K562 (cell line): ENCODE data around the gene AIFM3. TPM values are rescaled to one million over a fixed set of nuclear protein-coding genes. Genes with fewer than 3 reads are reported as not detected.

Experiments
- ATAC-seq: fragments of 200-7000 bp; cut with Tn5 transposase; 3 replicates; pipeline ENCODE4 v1.9.1; 2020; ENCODE audit warnings: moderate library complexity
- BruUV-seq: library from RNA; stranded (reverse); fragments of 400-500 nt; replicated peaks from 2 replicates; lab custom pipeline; 2021; lab: Mats Ljungman, UMichigan
- CTCF ChIA-PET: fragments of 300-600 bp; formaldehyde crosslinking; extraction: SDS; loops from one replicate; lab custom pipeline; 2021; ENCODE audit warnings: low intra/inter-chr PET ratio; lab: Yijun Ruan, JAX
- POLR2A ChIA-PET: fragments of 300-600, 350-650 bp; sonication (Branson Sonifier 250); formaldehyde crosslinking; extraction: SDS; loops from one replicate; lab custom pipeline; 2021; ENCODE audit warnings: antibody characterized with exemption, inconsistent platforms; lab: Yijun Ruan, JAX
- DNase-seq, 4 experiments: peaks; one replicate each; pipeline versions ENCODE4 v3.0.0 to v3.0.0-alpha.2; 2011 to 2018; ENCODE audit warnings: low spot score in 3 of 4, mixed read lengths in 3 of 4; ENCODE audit errors: extremely low read depth in 1 of 4
- FAIRE-seq: peaks from 2 replicates; lab custom pipeline; 2011; peaks lifted over from hg19 to GRCh38; lab: Jason Lieb, UNC
- H2AFZ ChIP-seq: 2 replicates; pipeline ENCODE4 v1.6.0; 2011; ENCODE audit warnings: low read depth, low read length, control low read depth, inconsistent platforms
- H3K27ac ChIP-seq: fragments of 200-600 bp; 3 replicates; pipeline ENCODE4 v1.8.0; 2011; ENCODE audit warnings: low read depth, mild to moderate bottlenecking, control low read depth, inconsistent platforms, low read length, moderate library complexity, mixed read lengths; ENCODE audit errors: extremely low read depth
- H3K27me3 ChIP-seq, 2 experiments: fragments of 300-600 bp in 1 of 2; 2 replicates in 1 of 2; 3 replicates in 1 of 2; pipeline versions ENCODE4 v1.6.0 to v1.8.0; 2011; ENCODE audit warnings: inconsistent platforms in 2 of 2, low read length in 2 of 2, mild to moderate bottlenecking in 1 of 2, mixed read lengths in 1 of 2, moderate library complexity in 1 of 2; ENCODE audit not compliant: control insufficient read depth in 2 of 2, insufficient read depth in 2 of 2
- H3K36me3 ChIP-seq: fragments of 300-600 bp; 3 replicates; pipeline ENCODE4 v1.8.0; 2011; ENCODE audit warnings: mild to moderate bottlenecking, low read length, inconsistent platforms; ENCODE audit not compliant: control insufficient read depth, insufficient read depth
- H3K4me1 ChIP-seq, 2 experiments: fragments of 200-600 bp in 1 of 2; replicated peaks in 1 of 2; 2 replicates in 1 of 2; 3 replicates in 1 of 2; pipeline versions ENCODE4 v1.5.1 to v1.8.0; 2011; ENCODE audit warnings: inconsistent platforms in 2 of 2, low read length in 2 of 2, mild to moderate bottlenecking in 1 of 2, mixed read lengths in 1 of 2, moderate library complexity in 1 of 2; ENCODE audit not compliant: control insufficient read depth in 2 of 2, insufficient read depth in 2 of 2
- H3K4me2 ChIP-seq: 2 replicates; pipeline ENCODE4 v1.6.1; 2011; ENCODE audit warnings: low read length, control low read depth, inconsistent platforms, mixed read lengths; ENCODE audit not compliant: insufficient read depth
- H3K4me3 ChIP-seq: fragments of 200-600 bp; sonication (generic), shearing (Covaris generic); 2 replicates; pipeline ENCODE4 v1.5.1; 2016; ENCODE audit warnings: control low read depth, inconsistent platforms
- H3K79me2 ChIP-seq: fragments of 200-600 bp; 3 replicates; pipeline ENCODE4 v1.8.0; 2011; ENCODE audit warnings: low read length, inconsistent platforms; ENCODE audit not compliant: control insufficient read depth, insufficient read depth
- H3K9ac ChIP-seq, 2 experiments: 2 replicates each; pipeline versions ENCODE4 v1.6.0 to v1.6.1; 2011; ENCODE audit warnings: low read depth in 2 of 2, low read length in 2 of 2, control low read depth in 1 of 2, inconsistent platforms in 1 of 2, mild to moderate bottlenecking in 1 of 2, mixed read lengths in 1 of 2; ENCODE audit not compliant: insufficient read depth in 1 of 2
- H3K9me1 ChIP-seq: one replicate; pipeline ENCODE4 v1.6.0; 2011; ENCODE audit warnings: inconsistent platforms, mild to moderate bottlenecking, low read length, moderate library complexity; ENCODE audit not compliant: control insufficient read depth, insufficient read depth
- H3K9me3 ChIP-seq: replicated peaks from 2 replicates; pipeline ENCODE4 v1.5.1; 2011; ENCODE audit warnings: low read depth, low read length, inconsistent platforms; ENCODE audit not compliant: control insufficient read depth, insufficient read depth
- H4K20me1 ChIP-seq: replicated peaks from 2 replicates; pipeline ENCODE4 v1.6.1; 2011; ENCODE audit warnings: low read length, inconsistent platforms, mixed read lengths; ENCODE audit not compliant: control insufficient read depth, insufficient read depth
- CHD2 ChIP-seq: IDR thresholded peaks from 2 replicates; pipeline ENCODE4 v1.6.1; 2011; ENCODE audit warnings: low read depth, low read length
- MCM3 ChIP-seq: fragments of 450-650 bp; IDR thresholded peaks from 2 replicates; pipeline ENCODE4 v1.6.1; 2016
- WGBS: fragments of 100-300 bp; shearing (Covaris generic); methylation state at CpG from one replicate; pipeline ENCODE4 v1.1.6; 2016; ENCODE audit warnings: low coverage, mixed read lengths; ENCODE audit not compliant: insufficient coverage; ENCODE audit errors: missing lambda C conversion rate; 5-methylcytosine and 5-hydroxymethylcytosine counted together
- in situ Hi-C: fragments of 300-500 bp; cut with MboI; formaldehyde crosslinking; loops from 4 replicates; pipeline ENCODE4 v1.15.0; 2018; ENCODE audit warnings: inconsistent platforms, mixed read lengths
- intact Hi-C: fragments of 100-400 bp; cut with micrococcal nuclease; formaldehyde crosslinking; loops from 2 replicates; pipeline ENCODE4 v1.14.2; 2022
- polyA plus RNA-seq, 8 experiments: library from polyadenylated mRNA; depleted of rRNA in 4 of 8; stranded (reverse) in 5 of 8; unstranded in 3 of 8; fragments of >200 nt; fragmentation: Nextera tagmentation in 2 of 8; fragmentation: Illumina TruSeq in 1 of 8; extraction: Ambion mirVana in 2 of 8; extraction: Trizol in 1 of 8; gene quantifications; 2 replicates each; pipeline versions ENCODE4 v1.2.1 to v1.2.3, GENCODE V29; 2011 to 2014; ENCODE audit warnings: inconsistent platforms in 1 of 8, missing spikeins in 1 of 8
- total RNA-seq, 7 experiments: library from RNA; depleted of rRNA in 6 of 7; stranded (reverse); fragments of >200 nt in 6 of 7; fragmentation: Illumina TruSeq in 2 of 7; extraction: Trizol in 2 of 7; gene quantifications; 2 replicates each; pipeline versions ENCODE4 v1.2.1 to v1.2.3, GENCODE V29; 2011 to 2021; ENCODE audit warnings: low replicate concordance in 1 of 7
- TF ChIP-seq, protein P1 (sequence below): IDR thresholded peaks from 2 replicates; pipeline ENCODE4 v1.6.1; 2011; ENCODE audit warnings: borderline replicate concordance, low read depth, mild to moderate bottlenecking, moderate library complexity, low read length; ENCODE audit not compliant: insufficient read depth, poor library complexity, severe bottlenecking
- TF ChIP-seq, protein P2 (sequence below): fragments of 250-450 bp; sonication (Bioruptor Pico); IDR thresholded peaks from 2 replicates; pipeline ENCODE4 v1.4.0; 2020
- TF ChIP-seq, protein P3 (sequence below), 3 experiments: fragments of 200-800 bp in 1 of 3; sonication (Bioruptor generic) in 1 of 3; sonication (generic) in 1 of 3; formaldehyde crosslinking in 1 of 3; IDR thresholded peaks; 2 replicates each; pipeline versions ENCODE4 v1.6.1 to v1.8.0; 2016 to 2022; ENCODE audit warnings: mild to moderate bottlenecking in 2 of 3, missing compliant biosample characterization in 2 of 3, missing genetic modification characterization in 2 of 3, missing genetic modification reagents in 1 of 3

The AIFM3 gene
- total and polyA plus RNA-seq, 9 of the 15 experiments (the other 6 are each of a cell fraction or from before 2014, with no cell fraction given) = 0.03 to 0.20 (median 0.07) TPM; not detected in 1

DNA sequence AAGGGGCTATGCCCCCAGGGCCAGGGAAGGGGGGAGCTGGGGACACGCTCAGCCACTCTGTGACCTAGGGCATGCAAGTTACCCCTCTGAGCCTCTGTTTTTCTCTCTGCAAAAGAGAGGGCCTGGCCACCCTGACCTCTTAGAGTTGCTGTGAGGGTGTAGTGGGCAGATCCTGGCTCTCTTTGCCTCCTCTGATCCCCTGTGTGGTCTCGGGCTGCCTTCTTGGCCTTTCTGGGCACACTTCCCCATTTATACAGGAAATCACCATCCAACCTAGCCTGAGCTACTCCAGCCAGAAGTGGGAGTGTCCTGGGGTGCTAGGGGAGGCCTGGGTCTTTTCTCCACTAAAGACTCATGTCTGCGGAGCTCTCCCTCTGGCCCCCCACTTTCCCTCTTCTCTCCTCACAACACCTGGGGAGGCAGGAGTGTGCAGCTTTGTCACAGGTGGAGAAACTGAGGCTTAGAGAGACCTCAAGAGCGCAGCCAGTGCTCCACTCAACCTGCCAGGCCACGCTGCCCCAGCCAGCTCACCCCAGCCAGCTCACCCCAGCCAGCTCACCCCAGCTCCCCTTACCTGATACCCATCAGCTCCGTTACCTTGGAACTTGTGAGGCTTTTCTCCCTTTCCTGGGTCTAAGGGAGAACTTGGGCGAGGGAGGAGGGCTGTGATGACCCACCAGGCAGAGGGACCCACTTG, 1.4 kb downstream of the AIFM3 start (continued):
- TF ChIP-seq, protein P1, sequence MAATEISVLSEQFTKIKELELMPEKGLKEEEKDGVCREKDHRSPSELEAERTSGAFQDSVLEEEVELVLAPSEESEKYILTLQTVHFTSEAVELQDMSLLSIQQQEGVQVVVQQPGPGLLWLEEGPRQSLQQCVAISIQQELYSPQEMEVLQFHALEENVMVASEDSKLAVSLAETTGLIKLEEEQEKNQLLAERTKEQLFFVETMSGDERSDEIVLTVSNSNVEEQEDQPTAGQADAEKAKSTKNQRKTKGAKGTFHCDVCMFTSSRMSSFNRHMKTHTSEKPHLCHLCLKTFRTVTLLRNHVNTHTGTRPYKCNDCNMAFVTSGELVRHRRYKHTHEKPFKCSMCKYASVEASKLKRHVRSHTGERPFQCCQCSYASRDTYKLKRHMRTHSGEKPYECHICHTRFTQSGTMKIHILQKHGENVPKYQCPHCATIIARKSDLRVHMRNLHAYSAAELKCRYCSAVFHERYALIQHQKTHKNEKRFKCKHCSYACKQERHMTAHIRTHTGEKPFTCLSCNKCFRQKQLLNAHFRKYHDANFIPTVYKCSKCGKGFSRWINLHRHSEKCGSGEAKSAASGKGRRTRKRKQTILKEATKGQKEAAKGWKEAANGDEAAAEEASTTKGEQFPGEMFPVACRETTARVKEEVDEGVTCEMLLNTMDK = no peak

DNA sequence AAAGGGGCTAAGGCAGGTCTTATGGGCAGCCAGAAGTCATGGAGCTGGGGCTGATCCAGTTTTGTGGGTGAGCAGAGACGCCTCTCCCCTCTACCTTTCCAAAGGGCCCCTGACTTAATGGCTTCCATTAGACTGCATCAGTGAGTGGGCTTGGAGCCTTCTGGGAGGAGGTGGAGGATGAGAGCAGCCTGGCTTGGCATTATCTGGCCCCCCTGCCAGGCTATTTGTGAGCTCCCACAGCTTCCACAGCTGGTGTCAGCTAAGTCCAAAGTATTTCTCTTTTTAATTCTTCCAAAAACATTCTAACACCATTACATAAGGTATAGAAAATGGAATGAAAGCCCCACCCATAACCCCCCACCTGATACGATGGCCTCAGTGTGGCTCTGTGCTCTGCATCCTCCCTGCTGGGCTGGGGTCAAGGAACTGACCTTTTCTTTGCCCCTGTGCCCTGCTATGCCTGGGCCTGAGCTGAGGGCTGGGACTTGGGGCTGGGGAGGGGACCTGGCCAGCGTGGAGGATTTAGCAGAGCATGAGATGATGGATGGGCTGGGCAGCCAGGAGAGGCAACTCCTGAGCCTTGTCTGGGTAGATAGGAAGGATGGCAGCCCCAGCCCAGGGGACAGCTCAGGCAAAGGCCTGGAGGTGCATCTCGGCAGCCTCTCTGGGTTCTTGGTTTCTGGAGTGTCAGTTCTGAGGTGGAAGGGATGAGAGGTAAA, 4.0 kb downstream of the AIFM3 start:
- Histone ChIP-seq H4K20me1 (peaks cover 21% of the 10 kb centered on the region), H3K4me3 (no peak overlapping the region)
- POLR2A ChIA-PET = interaction anchor here (0.9 to 64.4 kb wide), 5 partner anchors 9 to 86 kb away, joined by 6 to 1556 read pairs (median 177); partner anchors contain the start of genes CRKL, LZTR1 and THAP7
- TF ChIP-seq CHD2 (0 out of 2 replicates have a peak, but pooled peaks have one; percentile 4), MCM3 (peak; percentile 91)
- TF ChIP-seq, protein P2, sequence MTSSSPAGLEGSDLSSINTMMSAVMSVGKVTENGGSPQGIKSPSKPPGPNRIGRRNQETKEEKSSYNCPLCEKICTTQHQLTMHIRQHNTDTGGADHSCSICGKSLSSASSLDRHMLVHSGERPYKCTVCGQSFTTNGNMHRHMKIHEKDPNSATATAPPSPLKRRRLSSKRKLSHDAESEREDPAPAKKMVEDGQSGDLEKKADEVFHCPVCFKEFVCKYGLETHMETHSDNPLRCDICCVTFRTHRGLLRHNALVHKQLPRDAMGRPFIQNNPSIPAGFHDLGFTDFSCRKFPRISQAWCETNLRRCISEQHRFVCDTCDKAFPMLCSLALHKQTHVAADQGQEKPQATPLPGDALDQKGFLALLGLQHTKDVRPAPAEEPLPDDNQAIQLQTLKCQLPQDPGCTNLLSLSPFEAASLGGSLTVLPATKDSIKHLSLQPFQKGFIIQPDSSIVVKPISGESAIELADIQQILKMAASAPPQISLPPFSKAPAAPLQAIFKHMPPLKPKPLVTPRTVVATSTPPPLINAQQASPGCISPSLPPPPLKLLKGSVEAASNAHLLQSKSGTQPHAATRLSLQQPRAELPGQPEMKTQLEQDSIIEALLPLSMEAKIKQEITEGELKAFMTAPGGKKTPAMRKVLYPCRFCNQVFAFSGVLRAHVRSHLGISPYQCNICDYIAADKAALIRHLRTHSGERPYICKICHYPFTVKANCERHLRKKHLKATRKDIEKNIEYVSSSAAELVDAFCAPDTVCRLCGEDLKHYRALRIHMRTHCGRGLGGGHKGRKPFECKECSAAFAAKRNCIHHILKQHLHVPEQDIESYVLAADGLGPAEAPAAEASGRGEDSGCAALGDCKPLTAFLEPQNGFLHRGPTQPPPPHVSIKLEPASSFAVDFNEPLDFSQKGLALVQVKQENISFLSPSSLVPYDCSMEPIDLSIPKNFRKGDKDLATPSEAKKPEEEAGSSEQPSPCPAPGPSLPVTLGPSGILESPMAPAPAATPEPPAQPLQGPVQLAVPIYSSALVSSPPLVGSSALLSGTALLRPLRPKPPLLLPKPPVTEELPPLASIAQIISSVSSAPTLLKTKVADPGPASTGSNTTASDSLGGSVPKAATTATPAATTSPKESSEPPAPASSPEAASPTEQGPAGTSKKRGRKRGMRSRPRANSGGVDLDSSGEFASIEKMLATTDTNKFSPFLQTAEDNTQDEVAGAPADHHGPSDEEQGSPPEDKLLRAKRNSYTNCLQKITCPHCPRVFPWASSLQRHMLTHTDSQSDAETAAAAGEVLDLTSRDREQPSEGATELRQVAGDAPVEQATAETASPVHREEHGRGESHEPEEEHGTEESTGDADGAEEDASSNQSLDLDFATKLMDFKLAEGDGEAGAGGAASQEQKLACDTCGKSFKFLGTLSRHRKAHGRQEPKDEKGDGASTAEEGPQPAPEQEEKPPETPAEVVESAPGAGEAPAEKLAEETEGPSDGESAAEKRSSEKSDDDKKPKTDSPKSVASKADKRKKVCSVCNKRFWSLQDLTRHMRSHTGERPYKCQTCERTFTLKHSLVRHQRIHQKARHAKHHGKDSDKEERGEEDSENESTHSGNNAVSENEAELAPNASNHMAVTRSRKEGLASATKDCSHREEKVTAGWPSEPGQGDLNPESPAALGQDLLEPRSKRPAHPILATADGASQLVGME (CRISPR knock-in tag) = 0 out of 2 replicates have a peak, but pooled peaks have one; percentile 73
- TF ChIP-seq, protein P3, sequence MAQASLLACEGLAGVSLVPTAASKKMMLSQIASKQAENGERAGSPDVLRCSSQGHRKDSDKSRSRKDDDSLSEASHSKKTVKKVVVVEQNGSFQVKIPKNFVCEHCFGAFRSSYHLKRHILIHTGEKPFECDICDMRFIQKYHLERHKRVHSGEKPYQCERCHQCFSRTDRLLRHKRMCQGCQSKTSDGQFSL (CRISPR knock-in tag; IDR thresholded peaks at IDR 0.05) = peak; percentile 56; the same call in 1 of the 2 replicates
- TF ChIP-seq, protein P3 (tag; IDR thresholded peaks at IDR 0.05) = no peak

More for the DNA sequence above, 4.0 kb downstream of the AIFM3 start:
- CTCF ChIA-PET = interaction anchor here (0.7 kb wide), 1 partner anchor 85 kb away, joined by 3 read pairs; no protein-coding TSS in a partner anchor
- Histone ChIP-seq H3K27me3 (peaks cover 32 to 50% of the 10 kb centered on the region in 2 experiments; a peak in 4 of 5 replicates), H3K4me1 (peaks cover 0 to 45% of the 10 kb centered on the region in 2 experiments; a peak in 3 of 5 replicates), H3K9ac (peak overlapping the region in 1 of 2 experiments; percentile 6; a peak in 1 of 4 replicates), H3K9me1 (no peaks in the 10 kb centered on the region), H3K27ac (no peak overlapping the region), H3K79me2 (no peaks in the 10 kb centered on the region), H3K36me3 (no peaks in the 10 kb centered on the region), H2AFZ (no peak overlapping the region), H3K4me2 (no peak overlapping the region), H3K9me3 (no peaks in the 10 kb centered on the region)
- in situ Hi-C loops (loop anchor here (25.0 kb wide), 1 partner anchor 166 kb away; no protein-coding TSS in a partner anchor), intact Hi-C loops (no loop called here)
- DNase-seq = no peak
- no peak for FAIRE-seq
- WGBS = 4% methylated on average over 4 of the region's 4 CpGs
- no TSS peak for BruUV-seq
- ATAC-seq = no peak
